Embryonic facial prominence (tissue), 1 donor: ENCODE results near the gene DUSP11.
A peak's percentile ranks its signal among the peaks of the same experiment; 100 is the strongest.
"Not testable (repeated sequence)": the region's sequence is repeated elsewhere in the genome, so short reads cannot be mapped to it uniquely, and the experiment has no call there.

Source experiments
- DNase-seq: peaks from one replicate; pipeline ENCODE4 v3.0.0-alpha.2; 2016; ENCODE audit errors: extremely low spot score

Gene DUSP11

DNA sequence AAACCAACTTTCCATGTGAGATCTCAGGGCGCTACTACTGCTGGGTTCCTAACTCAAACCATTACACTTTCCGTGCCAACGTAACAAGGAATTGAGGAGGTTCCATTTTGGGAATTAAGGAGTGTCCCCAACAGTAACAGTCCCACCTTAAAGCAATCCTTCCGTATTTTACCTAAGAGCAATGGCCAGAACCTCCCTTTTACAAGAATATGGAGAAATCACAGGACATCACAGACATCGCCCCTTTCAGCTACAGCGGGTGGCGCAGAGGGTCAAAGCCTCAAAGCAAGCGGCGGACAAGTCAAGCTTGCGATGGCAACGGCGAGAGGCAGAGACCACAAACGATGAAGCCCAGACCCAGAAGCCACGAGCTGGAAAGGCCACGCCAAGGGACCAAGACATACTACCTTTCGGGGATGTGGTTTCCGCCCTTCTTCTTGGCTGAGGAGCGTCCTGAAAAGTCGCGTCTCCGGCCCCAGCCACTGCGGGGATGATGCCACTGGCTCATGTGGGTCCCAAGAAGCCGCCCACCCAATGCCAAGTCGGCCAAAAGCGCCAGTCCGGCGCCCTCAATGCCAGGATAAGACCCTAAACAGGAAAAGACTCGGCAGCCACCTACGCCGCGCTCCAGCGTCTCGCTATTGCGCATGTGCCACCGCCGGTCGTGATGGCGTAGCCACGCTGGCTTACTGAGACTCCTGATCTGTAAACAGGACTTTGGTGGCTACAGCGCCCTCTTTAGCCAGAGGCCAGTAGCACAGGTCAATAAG lies at the start of gene DUSP11:
DUSP11 (minus strand) TSS at position 637 of the 770 bp plus-strand sequence; CDS start at position 508, 129 bp downstream.
- DNase-seq: peak; percentile 73

DNA sequence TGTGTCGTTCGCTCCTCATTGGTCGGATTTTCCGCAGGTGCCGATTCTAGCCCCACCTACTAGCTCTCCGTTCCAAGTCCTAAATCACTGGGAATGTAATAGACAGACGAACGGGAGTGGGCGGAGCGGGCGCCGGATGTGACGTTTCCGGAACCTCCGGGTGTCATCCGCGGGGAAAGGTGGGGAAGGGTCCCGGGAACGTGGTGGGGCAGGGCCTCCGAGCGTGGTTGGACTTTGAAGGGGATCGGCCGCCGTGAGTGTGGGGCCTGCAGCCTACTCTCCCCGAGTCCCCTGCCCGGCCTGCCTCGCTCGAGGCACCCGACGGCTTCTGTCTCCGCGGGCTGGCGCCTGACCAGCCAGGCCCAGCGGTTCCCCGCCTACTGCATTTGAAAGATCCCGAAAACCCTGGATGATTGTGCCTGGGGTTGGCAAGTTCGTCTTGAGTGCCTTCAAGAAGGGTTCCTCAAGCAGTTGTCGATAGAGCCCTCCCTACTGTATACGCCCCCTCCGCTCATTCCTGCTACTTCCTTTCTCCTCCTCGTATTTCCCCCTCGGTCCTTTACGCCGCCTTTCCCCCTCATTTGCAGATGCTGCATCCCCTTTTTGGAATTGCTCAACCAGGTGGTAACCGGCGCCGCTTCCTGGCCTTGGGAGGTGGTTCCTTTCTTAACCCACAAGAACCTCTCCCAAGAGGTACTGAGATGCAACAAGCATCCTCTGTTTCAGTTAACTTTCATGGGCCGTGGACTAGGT lies 49.1 kb upstream of the DUSP11 start, which contains the start of gene STAMBP:
STAMBP (plus strand) TSS at position 144 of the 753 bp plus-strand sequence. CDS start 1,896 bp downstream, outside the sequence.
- DNase-seq: peak; percentile 97

DNA sequence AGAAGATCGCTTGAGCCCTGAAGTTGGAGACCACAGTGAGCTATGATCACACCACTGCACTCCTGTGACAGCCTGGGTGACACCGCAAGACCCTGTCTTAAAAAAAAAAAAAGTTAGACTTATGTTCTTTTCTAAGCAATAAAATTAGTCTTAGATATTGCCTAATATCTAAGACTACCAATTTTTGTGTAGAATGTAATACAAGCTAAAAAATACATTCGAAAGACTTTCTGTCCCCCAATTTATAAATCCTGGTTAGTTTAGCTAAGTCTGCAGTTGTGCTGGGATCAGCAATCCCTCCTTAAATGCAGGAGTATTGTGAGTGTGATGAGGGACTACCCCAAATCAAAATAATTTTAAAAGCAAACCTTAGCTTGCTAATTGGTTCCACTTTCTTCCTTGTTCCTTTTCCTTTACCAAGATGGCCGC lies 48.5 kb upstream of the DUSP11 start:
- DNase-seq: no peak

DNA sequence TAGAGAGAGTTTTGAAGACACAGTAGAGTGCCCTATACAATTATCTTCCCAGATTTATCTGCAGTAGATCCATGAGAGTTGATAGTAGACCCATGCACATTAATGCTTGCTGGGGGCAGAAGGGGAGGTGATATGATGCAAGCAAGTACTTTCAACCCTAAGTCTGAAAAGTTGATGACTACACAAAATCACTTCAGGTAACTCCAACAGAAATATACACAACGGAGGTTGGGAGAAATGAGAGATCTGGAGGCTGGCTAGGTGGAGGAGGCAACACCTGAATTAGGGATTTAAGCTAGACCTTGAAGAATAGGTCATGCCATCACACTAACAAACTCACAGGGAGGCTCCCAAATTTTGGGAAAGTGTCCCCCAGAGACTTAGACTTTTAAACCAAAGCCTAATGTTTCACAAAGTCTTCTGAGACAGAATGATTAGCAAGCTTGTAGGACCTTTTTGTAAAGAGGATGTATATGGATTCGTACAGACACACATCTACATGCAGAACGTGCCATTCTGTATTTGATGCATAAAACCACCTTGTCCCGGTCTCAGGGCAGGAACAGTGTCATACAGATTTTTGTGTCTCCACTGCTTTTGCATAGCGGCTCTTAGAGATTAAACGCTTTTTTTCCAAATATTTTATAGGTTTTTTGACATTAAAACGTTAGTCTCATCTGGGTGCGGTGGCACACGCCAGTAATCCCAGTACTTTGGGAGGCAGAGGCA lies 47.9 kb upstream of the DUSP11 start:
- DNase-seq: no peak

DNA sequence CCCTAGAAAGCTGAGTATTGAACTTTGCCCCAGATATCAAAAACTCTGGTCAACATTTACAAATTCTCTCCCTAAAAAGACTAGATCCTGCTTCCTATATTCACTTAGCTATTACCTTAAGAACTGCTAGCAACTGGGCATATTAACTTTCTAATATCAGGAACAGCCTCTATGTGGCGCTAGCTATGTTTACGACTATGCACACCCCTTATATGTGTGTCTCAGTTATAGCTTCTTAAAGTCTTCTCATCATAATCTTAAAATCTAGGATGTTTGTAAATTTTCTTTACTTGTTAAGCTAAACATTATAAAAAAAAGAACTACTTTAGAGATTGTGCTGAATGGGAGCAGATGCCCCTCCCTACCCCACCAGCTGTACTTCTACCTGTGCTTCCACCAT lies 47.1 kb upstream of the DUSP11 start:
- DNase-seq: no peak

DNA sequence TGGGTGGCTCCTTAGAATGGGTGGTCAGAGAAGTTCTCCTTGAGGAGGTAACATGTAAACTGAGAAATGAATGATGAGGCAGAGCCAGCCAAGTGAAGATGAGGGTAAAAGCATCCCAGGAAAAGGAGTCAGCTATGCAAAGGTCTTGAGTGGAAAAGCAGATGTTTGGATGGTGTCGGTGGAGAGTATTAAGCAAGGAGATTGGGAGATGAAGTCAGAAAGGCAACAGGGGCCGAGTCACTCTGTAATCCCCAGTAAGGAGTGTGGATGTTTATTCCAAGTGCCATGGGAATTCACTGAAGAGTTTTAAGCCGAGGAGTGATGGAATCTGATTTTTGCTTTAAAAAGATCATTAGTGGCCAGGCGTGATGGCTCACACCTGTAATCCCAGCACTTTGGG lies 45.5 kb upstream of the DUSP11 start:
- no peak for DNase-seq

DNA sequence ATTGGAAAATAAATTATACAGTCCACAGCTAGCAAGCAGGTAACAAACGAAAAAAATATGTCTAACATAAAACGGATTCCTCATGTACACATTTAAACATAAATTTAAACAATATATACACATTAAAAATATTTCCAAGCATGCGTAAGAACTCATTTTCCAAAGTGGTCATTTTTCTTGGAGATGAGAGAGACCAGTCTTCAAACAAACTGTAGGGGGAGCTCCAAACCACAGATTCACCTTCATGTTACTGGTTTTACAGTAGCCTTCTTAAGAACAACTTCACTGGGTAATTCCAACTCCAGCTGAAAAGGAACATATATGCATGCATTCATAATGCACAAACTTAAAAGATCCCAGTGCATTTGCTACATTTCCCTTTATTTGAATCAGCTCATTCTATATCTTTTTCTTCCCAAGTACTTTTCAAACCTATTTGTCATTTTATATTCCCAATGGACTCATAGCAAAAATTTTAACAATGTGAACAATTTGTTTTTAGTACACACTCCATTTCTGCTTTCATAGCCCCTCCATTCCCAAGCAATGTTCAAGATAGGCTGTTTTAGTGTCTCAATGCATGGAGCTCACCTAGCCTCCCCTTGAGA lies 44.1 kb upstream of the DUSP11 start:
- DNase-seq: peak; percentile 61

DNA sequence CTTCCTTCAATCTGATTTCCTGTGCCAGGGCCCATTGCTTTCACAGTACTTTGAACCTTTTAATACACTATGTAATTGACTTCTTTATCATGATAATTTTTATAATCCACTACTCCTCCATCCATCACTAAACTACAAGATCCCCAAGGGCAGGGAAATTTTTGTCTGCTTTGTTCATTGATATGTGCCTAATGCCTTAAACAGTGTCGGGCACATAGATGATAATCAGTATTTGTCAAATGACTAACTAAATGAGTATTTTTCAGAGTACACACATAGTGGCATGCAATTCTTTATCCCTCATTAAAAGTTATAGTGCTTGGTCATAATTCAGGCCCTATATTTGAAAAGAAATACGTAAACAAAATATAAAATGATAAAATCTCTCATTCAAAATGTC lies 43.5 kb upstream of the DUSP11 start:
- DNase-seq: no peak

DNA sequence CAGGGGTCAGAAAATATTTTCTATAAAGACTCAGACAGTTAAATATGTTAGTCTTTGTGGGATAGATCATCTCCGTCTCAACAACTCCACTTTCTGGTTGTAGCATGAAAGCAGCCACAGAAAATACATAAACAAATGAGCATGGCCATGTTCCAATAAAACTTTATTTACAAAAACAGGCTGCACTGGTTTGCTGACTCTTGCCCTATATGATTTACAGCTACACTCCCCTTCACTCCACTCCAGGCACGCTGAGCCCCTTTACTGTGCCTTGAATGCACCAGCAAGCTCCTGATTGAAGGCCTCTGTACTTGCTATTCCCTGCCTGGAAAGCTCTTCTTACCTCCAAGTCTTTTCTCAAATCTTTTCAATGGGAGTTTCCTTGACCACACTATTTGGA lies 43.1 kb upstream of the DUSP11 start:
- DNase-seq: no peak

DNA sequence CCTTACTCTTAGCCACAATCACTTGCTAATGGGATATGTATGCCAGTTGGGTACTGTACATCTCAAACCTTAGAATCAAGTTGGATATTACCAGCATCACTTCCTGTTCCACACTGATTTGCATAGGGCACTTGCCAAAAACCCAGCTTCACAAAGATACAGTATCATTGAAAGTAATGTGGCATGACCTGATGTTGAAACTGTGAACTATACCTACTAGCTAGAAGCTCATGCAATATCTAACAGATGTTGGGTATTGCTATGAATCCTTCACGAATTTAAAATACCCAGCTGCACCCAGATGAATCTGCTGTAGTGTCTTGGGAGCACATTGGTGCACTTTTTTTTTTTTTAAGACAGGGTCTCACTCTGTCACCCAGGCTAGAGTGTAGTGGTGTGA lies 42.4 kb upstream of the DUSP11 start:
- DNase-seq: no peak

DNA sequence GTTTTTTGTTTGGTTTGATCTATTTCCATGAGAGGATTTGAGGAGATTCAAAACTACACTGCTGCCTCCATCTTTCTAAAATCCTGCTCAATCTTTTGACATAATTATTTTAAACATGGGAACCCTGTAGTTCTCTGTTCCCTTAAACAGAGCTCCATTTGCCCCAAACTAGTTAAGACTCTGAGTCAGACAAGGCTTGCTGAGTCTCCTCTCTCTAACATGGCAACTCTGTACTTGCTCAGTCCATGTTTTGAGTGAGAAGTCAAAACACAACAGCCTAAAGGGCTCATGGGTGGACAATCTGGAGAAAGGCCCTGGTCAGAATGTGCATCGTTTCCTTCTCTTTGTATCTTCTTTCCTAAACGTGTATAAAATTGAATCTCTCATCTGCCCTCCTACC lies 41.8 kb upstream of the DUSP11 start:
- DNase-seq: no peak

DNA sequence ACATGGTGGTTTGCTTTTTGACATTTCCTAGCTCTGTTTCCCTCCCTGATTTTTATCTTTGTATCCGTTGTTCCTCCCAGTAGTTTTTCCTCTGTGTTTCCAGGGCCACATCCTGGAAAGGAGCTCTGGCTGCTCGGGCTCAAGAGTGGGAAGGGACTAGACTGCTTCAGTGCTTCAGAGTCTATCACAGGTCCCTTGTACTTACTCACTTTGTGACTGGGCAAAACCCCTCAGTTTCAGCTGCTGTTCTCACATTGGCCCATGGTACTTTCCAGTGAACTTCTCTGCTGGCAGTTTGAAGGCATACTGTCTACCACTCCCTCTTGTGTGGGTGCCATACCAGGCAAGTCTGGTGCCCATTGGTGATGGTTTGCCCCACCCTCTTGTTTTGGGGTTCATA lies 41.3 kb upstream of the DUSP11 start:
- DNase-seq: no peak

DNA sequence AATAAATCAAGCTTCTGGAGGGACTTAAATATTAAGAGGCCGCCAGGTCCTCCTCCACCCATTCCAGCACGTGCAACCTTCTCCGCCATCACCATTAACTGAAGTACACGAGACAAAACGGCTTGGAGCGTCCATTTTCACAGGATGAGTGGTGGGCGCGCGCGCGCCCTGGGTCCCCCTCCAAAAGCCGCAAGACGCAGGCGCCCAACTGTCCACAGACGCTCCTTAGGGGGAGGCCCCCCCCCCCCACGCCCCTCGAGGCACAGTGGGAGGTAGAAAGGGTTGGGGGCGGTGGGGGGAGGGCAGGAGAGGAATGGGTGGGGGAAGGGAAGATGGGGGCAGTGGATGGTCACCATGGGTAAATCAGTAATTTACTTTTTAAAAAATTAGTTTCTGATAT lies 38.4 kb upstream of the DUSP11 start:
- no peak for DNase-seq

DNA sequence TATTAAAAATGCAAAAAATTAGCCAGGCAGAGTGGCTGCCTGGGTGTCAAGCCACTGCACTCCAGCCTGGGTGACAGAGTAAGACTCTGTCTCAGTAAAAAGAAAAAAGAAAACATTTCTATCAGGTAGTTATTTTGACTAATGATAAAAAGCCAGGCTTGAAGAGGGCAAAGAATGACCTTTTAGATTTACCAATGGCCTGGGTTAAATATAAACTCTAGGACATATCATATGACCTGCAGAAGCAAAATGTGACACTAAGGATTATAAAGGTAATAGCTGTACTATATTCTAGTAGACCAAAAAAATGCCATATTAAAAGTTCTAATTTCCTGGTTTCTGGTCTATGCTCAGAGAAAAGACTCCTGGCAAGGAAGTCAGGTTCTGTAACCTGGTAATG lies 32.7 kb upstream of the DUSP11 start:
- DNase-seq: no peak

DNA sequence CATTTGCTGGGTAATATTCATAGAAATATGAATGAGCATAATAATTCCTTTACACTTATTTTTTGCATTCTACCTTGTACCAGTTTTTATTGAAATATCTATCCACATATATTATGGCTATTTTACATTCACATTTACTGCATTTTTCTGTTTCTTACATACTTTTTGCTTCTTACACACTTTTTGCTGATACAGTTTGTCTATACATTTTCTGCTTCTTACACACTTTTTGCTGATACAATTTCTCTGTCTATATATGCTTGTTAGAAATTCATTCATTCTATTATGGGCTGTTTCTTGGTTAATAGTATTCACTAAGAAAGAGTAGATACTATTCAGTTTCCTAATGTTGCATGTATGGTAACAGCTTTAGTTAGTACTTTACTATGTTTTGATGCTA lies 32.0 kb upstream of the DUSP11 start:
- no peak for DNase-seq

DNA sequence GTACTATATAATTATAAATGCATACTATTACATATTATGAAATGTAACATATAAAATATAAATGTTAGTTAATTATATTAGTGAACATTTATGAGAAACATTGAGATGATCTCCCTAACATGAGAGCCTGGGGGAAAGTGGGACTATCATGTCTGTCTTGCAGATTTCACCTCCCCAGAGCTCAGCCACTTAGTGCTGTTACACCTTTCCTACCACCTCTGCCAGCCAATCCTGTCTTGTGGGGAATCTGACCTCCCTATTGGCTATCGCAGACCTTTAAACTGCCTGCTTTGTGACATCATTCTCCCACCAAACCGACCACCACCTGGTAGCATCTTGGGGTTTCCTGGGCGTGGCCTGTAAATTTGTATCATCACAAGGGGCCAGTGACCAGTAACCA lies 4.0 kb upstream of the DUSP11 start, which contains the start of gene C2orf78:
C2orf78 (plus strand) TSS at position 301 of the 400 bp plus-strand sequence. CDS start 127 bp downstream, outside the sequence.
- not testable (repeated sequence) for DNase-seq

DNA sequence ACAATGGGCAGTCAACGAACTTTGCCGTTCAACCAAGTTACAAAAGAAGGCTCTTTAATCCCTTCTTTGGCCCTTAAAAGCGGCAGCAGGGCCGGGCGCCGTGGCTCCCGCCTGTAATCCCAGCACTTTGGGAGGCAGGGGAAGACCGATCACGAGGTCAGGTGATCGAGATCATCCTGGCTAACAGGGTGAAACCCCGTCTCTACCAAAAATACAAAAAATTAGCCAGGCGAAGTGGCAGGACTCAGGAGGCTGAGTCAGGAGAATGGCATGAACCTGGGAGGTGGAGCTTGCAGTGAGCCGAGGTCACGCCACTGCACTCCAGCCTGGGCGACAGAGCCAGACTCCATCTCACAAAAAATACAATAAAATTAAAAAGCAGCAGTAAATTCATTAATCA lies 3.5 kb upstream of the DUSP11 start:
- DNase-seq: not testable (repeated sequence)

DNA sequence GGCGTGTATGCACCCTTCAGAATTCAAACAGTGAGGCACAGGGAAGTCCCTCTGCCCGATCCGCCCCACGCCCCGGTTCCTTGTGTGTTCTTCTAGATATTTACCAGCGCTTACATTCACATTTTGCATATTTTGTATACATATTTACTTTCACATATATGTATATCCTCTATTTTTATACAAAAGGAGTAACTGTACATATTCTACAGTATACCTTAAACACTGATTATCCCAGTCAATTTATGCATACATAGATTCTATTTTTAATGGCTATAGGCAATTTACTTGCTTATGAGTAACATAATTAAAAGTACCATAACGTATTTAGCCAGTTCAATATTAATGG lies 307 bp upstream of the DUSP11 start:
- DNase-seq: no peak

DNA sequence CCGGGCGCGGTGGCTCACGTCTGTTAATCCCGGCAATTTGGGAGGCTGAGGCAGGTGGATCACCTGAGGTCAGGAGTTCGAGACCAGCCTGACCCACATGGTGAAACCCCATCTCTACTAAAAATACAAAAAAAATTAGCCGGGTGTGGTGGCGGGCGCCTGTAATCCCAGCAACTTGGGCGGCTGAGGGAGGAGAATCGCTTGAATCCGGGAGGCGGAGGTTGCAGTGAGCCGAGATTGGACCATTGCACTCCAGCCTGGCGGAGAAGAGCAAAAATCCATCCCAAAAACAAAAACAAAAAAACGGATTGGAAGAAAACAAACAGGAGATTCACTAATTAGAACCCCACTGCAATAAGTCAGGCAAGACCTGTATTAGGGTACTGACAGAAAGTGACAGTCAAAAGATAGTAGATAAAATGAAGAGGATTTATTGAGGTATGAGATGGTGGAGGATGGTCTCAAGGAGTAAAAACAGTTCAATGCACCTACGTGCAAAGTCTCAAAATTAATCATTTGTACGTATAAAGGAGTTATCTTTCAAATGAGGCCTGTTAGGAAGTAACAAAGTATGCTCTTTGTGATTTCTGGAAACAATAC lies 936 bp downstream of the DUSP11 start:
- not testable (repeated sequence) for DNase-seq

DNA sequence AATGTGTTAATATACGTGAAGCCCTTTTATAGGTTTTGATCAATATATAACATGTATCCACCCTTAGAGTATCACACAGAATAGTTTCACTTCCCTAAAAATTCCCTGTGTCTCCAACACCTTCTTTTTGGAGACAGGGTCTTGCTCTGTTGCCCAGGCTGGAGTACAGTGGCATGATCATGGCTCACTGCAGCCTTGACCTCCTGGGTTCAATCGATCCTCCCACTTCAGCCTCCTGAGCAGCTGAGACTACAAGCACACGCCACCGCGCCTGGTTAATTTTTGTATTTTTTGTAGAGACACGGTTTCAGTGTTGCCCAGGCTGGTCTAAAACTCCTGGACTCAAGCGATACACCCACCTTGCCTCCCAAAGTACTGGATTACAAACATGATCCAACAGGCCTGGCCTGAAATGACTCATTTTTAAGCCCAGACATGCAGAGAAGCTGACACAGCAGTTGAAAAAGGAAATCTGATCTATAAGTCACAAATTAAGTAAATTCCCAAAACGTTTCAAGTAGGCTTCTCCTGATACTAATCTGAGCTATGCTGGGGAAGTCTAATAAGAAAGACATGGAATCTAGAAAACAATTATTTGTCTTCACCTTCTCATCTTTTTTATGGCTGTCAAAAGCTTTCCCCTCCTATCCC lies 2.9 kb downstream of the DUSP11 start:
- no peak for DNase-seq

DNA sequence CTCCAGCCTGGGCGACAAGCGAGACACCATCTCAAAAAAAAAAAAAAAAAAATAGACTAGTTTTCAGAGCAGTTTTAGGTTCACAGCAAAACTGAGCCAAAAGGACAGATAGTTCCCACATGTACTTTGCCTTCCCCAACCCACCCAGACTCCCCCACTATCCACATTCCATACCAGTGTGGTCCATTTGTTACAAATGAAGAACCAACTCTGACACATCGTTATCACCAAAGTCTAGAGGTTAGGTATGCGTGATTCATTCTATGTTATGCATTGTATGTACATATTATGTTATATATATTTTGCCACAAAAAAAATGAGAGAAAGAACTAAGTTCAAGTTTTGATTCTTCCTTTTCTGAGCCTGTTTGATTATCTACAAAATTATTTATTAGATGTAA lies 3.5 kb downstream of the DUSP11 start:
- DNase-seq: no peak
